Measurements from ENCODE around the gene ANAPC10. TPM values are rescaled to one million over a fixed set of nuclear protein-coding genes. Genes with fewer than 3 reads are reported as not detected.

Gene ANAPC10
- total and polyA plus RNA-seq, 2 of the 4 experiments (the other 2 are of a cell fraction) = 17.1 to 22.4 TPM

DNA sequence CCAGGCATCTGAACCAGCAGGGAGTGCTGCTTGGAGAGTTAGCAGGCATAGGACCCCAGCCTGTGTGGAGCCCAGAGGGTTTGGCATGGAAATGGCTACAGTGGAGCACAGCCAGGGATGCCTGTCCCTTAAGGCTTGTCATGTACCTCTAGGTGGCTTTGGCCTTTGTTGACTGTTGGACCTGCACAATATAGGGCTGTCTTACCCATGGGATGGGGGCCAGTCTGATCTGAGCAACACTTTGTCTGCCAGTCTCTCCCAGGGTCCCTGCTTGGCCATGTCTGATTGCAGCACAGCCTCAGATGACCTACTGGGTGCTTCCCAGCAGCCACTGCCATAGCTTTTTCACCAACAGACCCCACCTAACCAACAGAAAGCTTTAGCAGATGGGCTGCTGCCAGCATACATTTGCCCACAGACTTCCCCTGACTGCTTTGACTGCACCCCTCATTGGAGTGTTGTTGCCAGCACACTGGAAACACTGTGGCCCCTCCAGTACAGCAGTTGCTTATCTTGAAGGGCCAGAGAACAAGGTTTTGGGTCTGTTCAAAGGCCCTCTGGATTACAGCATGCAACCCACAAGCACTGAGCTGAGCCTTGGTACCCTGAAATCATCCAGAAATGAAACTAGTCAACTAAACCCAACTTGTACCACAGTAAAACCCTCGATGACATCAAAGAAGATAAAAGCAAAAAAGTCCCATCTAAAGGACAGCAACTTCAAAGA is 22.1 kb downstream of the ANAPC10 start:
- H3K4ac ChIP-seq (ENCODE audit: low read depth, low read length) = no peak overlapping the region
- H3K9ac ChIP-seq (ENCODE audit: low read depth, low read length) = no peak overlapping the region
- H3K56ac ChIP-seq (ENCODE audit: extremely low read depth, insufficient read depth, low read length) = no peak overlapping the region
- no peak overlapping the region for H4K8ac ChIP-seq (ENCODE audit: low read depth in 2 of 2, low read length in 2 of 2)
- H3K4me3 ChIP-seq (ENCODE audit: insufficient read depth, low read depth, low read length) = no peak overlapping the region
- no peaks in the 10 kb centered on the region for H4K20me1 ChIP-seq (ENCODE audit: insufficient read depth, low read length)
- in situ Hi-C loops (cut with MboI; ENCODE audit: low sequenced_read_pairs) (no loop called here), dilution Hi-C loops (cut with HindIII; ENCODE audit: low sequenced_read_pairs, unreplicated experiment) (no loop called here), intact Hi-C loops (cut with micrococcal nuclease) (no loop called here)
- ATAC-seq (ENCODE audit: low read depth) = no peak
- no peak overlapping the region for H2BK5ac ChIP-seq (ENCODE audit: low read depth, low read length, poor library complexity, severe bottlenecking)
- no peak overlapping the region for H3K4me2 ChIP-seq (ENCODE audit: low read depth, low read length)
- peaks cover 6 to 24% of the 10 kb centered on the region in 2 experiments; a peak in 3 of 4 replicates for H3K79me1 ChIP-seq (ENCODE audit: low read depth in 1 of 2, low read length in 2 of 2)
- no peak overlapping the region for H4K91ac ChIP-seq (ENCODE audit: insufficient read depth, low read depth, low read length)
- no peak overlapping the region for H2BK15ac ChIP-seq (ENCODE audit: low read depth, low read length)
- no TSS peak for BruUV-seq (replicated peaks)
- H2BK20ac ChIP-seq (ENCODE audit: low read depth, low read length) = no peak overlapping the region
- H2BK120ac ChIP-seq (ENCODE audit: low read depth, low read length) = no peak overlapping the region
- no peaks in the 10 kb centered on the region for H3K36me3 ChIP-seq (ENCODE audit: control insufficient read depth, insufficient read depth, low read length)
- no peaks in the 10 kb centered on the region; the same call in 1 of the 2 replicates for H3K9me1 ChIP-seq (ENCODE audit: insufficient read depth, low read length)
- no peak overlapping the region for H2AK9ac ChIP-seq (replicated peaks; ENCODE audit: low read depth, low read length, poor library complexity)
- H3K18ac ChIP-seq (ENCODE audit: low read depth, low read length) = no peak overlapping the region
- no peaks in the 10 kb centered on the region for H3K9me3 ChIP-seq (ENCODE audit: control insufficient read depth, insufficient read depth, low read length)
- no peak overlapping the region for H2AK5ac ChIP-seq (ENCODE audit: low read depth, low read length)
- no peak overlapping the region for H2AFZ ChIP-seq (replicated peaks; ENCODE audit: low read length, poor library complexity)
- POLR2A ChIA-PET (ENCODE audit: unreplicated experiment) = no interaction called here
- TF ChIP-seq POLR2A (IDR thresholded peaks at IDR 0.05; ENCODE audit: low read depth, low read length) = no peak
- TF ChIP-seq CEBPB (IDR thresholded peaks at IDR 0.05; ENCODE audit: low read depth, low read length) = no peak
- TF ChIP-seq MXI1 (IDR thresholded peaks at IDR 0.05; ENCODE audit: borderline replicate concordance, low read depth, low read length) = no peak
- TF ChIP-seq RFX5 (IDR thresholded peaks at IDR 0.05; ENCODE audit: low read depth, low read length) = no peak
- TF ChIP-seq, protein P1, sequence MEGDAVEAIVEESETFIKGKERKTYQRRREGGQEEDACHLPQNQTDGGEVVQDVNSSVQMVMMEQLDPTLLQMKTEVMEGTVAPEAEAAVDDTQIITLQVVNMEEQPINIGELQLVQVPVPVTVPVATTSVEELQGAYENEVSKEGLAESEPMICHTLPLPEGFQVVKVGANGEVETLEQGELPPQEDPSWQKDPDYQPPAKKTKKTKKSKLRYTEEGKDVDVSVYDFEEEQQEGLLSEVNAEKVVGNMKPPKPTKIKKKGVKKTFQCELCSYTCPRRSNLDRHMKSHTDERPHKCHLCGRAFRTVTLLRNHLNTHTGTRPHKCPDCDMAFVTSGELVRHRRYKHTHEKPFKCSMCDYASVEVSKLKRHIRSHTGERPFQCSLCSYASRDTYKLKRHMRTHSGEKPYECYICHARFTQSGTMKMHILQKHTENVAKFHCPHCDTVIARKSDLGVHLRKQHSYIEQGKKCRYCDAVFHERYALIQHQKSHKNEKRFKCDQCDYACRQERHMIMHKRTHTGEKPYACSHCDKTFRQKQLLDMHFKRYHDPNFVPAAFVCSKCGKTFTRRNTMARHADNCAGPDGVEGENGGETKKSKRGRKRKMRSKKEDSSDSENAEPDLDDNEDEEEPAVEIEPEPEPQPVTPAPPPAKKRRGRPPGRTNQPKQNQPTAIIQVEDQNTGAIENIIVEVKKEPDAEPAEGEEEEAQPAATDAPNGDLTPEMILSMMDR (conservative IDR thresholded peaks at IDR 0.05; ENCODE audit: low read depth, low read length) = no peak
- no peak for TF ChIP-seq RAD21 (IDR thresholded peaks at IDR 0.05; ENCODE audit: low read length)
- H3K27me3 ChIP-seq (ENCODE audit: control insufficient read depth, insufficient read depth, low read length) = no peaks in the 10 kb centered on the region
- no peak overlapping the region for H3K23ac ChIP-seq (ENCODE audit: low read depth, low read length)
- WGBS, 2 experiments (ENCODE audit: extremely low coverage in 2 of 2, insufficient read length in 1 of 2) = no CpG with 5 or more reads among the region's 1 CpG
- no peak overlapping the region for H3K27ac ChIP-seq (ENCODE audit: insufficient read depth, low read length)
- DNase-seq = no peak
- CTCF ChIA-PET = interaction anchor here (0.6 kb wide), 1 partner anchor 14 kb away, joined by 5 read pairs; no protein-coding TSS in a partner anchor
- H4K5ac ChIP-seq (ENCODE audit: low read depth, low read length) = no peak overlapping the region
- H3K4me1 ChIP-seq (ENCODE audit: control insufficient read depth, insufficient read depth, low read length) = no peaks in the 10 kb centered on the region
- H3K14ac ChIP-seq (replicated peaks; ENCODE audit: low read depth, low read length) = no peak overlapping the region

Data from IMR-90 (cell line).